Pulmonary artery endothelial cell (primary cell): ENCODE results near the gene PPP1R12A. TPM values are rescaled to one million over a fixed set of nuclear protein-coding genes. Genes with fewer than 3 reads are reported as not detected.
"Not testable (repeated sequence)": the region's sequence is repeated elsewhere in the genome, so short reads cannot be mapped to it uniquely, and the experiment has no call there.

Source experiments
- DNase-seq: peaks from one replicate; pipeline ENCODE4 v3.0.0-alpha.2; 2011; ENCODE audit warnings: low read depth, low spot score
- total RNA-seq: library from RNA; depleted of rRNA; stranded (reverse); fragments of >200 nt; gene quantifications from 2 replicates; pipeline ENCODE4 v1.2.3, GENCODE V29; 2014

The PPP1R12A gene
- total RNA-seq, 1 donor from 2014 or later = 78.7 TPM

DNA sequence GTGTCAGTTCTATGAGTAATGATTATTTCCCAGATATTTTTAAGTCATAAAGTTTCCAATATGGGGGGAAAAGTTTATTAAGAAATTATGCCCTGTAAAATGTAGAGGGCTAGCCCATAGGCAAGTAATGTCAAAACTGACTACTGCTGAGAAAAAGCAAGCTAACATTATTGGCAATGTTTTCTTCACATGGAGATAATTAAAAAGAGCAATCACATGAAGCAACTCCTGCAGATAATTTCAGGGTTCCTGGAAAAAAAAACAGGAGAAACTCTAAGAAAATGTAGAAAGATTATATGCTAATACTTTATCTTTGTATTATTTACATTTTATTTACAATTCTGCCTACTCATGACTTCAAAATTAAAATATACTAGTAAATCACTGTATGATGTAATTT lies 39.8 kb downstream of the PPP1R12A start:
- no peak for DNase-seq

DNA sequence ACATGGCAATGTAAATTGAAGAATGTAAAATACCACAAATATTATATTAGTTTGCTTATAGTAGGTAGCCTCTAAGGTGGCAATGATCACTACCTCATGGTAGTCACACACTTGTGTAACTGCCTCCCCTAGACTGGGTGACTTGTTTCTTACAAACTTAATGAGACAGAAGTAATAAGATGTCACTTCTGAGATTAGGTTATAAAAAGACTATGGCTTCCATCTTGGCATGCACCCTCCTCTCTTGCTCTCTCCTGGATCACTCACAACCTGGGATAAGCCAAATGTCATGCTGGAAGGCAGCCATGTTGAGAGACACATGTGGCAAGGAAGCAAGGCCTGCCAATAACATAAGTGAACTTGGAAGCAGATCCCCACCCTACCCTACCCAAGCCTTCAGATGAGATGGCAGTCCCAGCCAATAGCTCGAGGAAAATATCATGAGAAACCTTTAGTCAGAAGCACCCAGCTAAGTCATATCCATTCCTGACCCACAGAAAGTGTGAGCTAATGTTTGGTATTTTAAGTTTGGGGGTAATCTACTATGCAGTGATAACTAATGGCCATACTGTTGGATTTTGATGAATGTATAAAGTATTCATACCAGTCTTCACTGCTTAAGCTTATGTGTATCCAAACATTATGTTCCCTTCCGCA lies 43.3 kb downstream of the PPP1R12A start:
- DNase-seq = no peak

DNA sequence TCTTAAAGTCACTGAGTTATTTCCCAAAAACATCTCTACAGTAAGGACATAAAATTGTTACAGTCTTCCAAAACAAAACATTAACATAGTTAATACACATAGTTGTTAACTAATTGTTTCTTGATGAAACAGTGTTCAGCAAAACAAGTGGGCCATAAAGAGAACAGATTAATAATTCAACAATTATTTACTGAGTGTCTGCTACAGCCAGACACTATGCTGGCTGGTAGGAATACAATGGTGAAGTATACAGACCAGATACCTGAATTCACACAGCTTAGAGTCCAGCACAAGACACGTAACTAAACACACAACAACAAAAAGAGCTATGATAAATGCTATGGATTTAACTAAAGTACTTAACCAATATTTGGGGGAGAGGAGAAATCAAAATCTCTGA lies 47.0 kb downstream of the PPP1R12A start:
- no peak for DNase-seq

DNA sequence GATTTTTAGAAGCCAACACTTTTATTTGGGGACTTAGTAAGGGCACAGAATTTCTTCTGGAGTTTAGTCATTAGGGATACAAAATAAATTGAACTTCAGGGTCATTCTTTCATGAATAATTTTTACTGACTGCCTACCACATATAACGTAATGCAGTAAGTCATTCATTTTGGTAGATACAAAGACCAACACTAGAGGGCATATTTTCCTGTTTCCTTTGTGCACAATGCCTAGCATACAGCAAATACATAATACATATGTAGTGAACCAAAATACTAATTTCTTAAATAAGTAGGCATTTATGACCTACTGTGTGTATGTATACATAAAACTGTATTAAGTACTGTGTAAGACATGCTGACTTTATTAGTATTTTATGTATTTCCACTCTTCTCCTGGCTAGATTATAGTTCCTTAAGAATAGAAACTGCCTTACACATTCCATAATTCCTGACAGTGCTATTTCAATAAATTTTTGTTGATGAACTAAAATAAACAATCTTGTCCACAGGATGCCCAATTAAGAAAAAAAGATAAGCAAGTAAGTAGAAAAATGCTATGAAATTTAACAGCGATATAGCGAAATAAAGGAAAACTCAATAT lies 47.9 kb downstream of the PPP1R12A start:
- no peak for DNase-seq

DNA sequence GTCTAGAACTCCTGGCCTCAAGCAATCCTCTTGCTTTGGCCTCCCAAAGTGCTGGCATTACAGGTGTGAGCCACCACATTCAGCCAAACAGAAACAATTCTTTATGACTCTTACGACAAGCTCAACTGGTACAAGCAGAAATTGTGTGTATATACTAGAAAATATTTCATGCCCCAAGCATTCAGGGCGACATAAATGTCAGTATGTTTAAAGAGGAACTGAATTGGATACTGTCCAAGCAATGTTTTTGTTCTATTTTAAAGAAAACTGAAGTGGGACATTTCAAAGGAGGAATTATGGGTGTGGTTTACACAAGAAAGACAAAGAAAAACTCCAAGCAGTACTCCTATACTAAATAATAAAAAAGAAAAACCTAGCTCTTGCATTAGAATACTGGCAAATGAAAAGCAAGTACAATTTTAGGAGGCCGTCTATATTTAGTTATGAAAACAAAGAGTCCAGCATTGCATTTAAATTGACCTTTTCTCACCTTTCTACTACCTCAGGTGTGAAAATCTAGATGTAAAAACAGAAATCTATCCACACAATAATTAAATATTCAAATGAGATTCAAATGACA lies 48.9 kb downstream of the PPP1R12A start:
- DNase-seq = no peak

DNA sequence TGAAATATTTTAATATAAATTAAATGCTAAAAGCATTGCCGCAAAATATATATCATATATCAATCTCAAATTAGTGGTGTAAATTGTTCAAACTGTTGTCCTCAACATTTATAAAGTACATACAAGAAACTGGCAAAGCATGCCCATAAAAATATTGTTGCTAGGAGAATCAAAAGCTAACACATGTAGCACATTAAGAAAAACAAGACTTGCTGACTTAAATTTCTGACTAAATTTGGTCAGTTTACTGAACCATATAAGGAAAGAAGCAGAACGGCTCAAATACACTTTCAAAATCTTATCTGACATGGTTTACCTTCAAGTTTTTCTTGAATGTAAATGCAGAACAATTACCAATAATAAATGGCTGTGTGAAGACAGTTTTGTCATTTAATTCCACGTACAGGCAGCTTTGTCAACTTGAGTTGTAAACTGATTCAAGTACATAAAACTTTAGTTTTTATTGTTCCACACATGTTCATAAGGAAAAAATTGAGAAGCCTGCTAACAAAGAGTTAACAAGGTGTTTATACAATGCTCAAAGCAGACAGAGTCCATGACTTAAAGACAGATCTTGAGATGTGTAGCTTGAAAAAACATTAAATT lies 50.4 kb downstream of the PPP1R12A start:
- no peak for DNase-seq

DNA sequence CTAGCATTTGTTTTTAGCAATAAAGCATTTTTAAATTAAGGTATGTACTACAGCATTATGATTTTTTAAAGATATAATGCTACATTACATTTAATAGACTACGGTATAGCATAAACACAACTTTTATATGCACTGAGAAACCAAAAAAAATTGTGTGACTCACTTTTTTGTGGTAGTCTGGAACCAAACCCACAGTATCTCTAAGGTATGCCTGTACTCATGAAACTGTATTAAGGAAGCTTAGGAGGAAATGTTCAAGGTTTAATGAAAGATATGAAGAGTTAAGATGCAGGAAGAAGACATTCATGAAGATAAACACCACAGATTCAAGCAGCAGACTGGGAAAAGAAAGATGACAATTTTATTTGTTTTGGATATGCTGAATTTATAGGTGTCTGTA lies 51.7 kb downstream of the PPP1R12A start:
- no peak for DNase-seq

DNA sequence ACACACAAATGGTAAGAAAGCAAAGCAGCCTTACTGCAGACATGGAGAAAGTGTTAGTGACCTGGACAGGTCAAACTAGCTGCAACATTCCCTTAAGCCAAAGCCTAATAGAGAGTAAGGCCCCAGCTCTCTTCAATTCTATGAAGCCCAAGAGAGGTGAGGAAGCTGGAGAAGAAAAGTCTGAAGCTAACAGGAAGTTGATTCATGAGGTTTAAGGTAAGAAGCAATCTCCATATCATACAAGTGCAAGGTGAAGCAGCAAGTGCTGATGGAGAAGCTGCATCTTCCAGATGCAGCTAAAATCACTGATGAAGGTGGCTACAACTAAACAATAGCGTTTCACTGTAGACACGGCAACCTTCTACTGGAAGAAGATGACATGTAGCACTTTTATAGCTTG lies 53.5 kb downstream of the PPP1R12A start:
- DNase-seq = no peak

DNA sequence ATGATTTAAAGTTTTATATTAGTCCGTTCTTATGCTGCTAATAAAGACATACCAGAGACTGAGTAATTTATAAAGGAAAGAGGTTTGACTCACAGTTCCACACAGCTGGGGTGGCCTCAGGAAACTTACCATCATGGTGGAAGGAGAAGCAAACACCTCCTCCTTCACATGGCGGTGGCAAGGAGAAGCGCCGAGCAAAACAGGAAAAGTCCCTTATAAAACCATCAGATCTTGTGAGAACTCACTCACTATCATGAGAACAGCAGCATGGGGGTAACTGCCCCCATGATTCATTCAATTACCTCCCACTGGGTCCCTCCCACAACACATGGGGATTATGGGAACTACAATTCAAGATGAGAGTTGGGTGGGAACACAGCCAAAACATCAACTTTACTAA lies 56.4 kb downstream of the PPP1R12A start:
- DNase-seq = not testable (repeated sequence)

DNA sequence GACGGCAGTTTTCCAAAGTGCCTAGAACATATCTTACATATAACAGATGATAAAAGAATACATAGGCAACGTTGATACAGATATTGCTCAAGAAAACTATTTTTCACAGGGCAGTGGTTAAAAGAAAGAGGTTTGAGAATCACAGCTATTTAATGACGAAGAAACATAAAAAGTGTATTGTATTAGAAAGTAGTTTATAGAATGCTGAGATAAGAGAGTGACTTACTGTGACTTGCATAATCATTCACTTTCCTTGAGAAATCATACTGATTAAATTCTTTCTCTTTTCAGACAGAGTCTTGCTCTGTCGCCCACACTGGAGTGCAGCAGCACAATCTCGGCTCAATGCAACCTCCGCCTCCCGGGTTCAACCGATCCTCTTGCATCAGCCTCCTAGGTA lies 57.7 kb downstream of the PPP1R12A start:
- DNase-seq = no peak

DNA sequence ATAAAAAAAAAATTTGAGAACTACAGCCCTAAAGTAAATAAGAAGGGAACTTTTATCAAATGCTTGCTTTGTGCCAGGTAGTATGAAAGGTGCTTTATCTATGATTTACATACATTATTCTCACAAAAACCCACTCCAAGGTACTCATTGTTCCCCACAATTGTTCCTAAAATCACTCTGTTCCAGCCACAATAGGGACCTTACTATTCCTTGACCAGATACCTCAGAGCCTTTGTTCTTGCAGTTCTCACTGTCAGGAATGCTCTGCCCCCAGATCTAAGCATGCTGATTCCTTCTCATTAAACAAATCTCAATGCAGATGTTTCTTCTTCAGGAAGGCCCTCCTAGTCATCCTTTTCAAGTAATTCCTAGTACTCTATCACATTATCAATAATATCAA lies 60.2 kb downstream of the PPP1R12A start:
- no peak for DNase-seq

DNA sequence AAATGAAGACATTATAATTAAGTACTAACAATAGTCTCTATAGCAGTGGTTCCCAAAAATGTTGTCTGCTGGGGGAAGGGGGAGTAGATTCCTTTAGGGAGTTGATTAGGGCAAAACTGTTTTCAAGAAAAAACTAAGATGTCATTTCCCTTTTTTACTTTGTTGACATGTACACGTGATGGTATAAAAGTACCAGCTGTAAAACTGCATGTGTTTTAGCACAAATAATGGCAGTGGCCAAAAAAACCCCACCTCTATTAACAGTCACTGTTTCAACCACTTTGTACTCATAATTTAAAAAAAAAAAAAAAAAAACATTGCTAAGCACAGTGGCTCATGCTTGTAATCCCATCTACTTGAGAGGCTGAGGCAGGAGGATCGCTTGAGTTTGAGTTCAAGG lies 61.7 kb downstream of the PPP1R12A start:
- no peak for DNase-seq

DNA sequence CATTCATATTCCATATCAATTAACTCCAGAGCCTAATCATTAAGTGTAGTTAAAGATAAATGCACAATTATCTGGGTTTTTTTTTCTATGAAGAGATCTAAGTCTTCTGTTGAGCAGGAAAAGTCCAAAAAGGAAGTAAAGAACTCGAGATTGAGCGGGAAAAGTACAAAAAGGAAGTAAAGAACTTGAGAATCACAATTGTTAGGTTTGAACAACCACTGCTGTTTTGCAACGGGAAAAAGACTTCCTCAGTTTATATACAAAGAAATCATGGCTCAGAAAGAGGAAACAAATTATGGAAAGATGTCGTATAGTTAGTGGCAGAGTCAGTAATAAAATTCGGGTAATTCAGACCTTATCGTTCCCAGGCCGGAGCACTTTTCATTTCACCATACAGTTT lies 63.3 kb downstream of the PPP1R12A start:
- DNase-seq = no peak

DNA sequence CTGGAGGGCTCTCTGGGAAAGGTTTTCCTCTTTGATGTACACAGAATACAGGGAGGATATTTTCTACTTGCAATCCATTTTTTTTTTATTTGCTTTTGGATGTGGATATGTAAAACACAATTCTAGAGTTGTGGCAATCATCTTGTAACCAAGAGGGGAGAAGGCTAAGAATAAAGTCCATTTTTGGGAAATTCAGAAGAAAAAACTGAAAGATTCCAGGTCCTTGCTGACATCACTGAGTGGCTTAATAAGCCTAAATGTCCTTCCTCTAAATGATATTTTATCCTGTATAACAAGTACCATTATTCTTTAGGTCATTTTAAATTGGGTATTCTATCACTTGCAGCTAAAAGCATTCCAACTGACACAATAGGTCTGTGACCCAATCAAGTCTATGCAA lies 64.0 kb downstream of the PPP1R12A start:
- DNase-seq = no peak

DNA sequence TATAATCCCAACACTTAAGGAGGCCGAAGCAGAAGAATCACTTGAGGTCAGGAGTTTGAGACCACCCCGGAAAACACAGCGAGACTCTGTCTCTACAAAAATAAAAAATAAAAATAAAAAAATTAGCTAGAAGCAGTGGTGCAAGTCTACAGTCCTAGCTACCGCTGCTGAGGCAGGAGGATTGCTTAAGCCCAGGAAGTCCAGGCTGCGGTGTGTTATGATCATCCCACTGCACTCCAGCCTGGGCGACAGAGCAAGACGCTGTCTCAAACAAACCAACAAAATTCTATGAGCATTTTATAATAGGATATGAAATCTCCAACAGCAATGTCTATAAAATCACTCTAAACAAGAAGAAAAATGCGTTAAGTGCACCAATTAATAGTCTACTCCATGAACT lies 75.3 kb downstream of the PPP1R12A start:
- no peak for DNase-seq

DNA sequence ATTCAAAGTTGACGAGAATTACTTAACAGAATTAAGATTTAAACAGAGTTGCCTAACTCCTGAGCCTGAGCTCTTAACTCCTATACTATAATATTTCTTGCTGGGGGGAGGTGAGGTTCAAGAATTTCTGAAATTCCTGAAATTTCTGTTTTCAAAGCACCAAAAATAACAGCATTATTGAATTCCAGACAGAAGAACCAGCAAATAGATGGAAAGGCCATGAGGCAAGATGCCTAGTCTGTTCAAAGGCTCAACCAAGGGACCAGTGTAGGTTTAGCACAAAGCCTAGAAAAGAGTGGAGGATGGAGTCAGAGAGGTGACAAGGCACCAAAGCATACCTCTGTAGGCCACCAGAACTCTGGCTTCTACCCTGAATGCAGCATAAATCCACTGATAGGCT lies 76.4 kb downstream of the PPP1R12A start:
- DNase-seq = no peak

DNA sequence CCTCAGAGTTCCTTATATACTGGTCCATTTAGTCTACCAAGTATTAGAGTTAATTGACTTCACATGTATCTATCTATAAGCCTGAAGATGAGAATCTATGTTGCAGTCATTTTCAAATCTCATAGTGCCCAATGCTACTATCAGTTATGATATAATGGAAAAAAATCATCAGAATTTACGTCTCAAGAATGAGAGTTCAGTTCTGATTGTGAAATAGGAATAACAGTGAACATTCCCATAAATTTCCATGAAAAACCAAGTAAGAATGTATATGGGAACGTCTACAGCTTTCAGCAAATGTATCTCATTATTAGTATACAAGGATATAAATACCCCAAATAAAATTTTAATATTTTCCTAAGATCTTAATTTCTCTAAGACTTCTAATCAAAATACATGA lies 77.2 kb downstream of the PPP1R12A start:
- DNase-seq = no peak

DNA sequence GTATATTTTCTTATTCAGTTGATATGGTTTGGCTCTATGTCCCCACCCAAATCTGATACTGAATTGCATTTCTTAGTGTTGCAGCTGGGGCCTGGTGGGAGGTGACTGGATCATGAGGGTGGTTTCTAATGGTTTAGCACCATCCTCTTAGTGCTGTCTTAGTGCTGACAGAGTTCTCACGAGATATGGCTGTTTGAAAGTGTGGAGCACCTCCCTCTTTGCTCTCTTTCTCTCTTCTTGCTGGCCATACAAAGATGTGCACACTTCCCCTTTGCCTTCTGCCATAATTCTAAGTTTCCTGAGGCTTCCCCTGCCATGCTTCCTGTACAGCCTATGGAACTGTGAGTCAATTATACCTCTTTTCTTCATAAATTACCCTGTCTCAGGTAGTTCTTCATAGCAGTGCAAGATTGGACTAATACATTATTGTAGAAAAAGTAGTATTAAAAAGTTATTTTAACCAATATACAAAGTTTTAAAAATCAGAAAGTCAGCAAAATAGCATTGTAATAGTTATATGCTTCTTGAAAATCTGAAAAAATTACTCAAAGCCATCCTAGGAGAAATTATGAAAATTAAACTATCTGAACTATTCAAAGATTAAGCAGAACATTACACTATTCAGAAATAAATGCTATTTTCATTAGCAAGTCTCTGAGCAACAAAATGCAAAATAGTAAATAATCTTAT lies 84.1 kb downstream of the PPP1R12A start:
- DNase-seq = no peak

DNA sequence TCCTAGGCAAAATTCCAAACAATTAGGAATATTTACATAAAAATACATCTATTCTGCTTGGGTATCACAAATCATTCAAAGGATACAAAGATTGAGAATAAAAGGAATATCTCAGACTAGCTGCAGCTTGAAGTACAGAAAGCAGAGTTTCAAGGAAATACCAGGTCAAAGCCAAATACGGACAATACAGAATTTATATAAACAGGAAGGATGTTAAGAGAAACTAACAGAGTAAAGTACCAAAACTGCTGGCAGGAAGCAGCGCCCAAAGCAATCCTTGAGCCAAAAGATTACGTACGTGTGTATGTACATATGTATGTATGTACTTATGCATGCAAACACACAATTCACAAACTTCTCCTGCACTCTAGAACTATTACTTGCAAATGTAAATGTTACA lies 86.6 kb downstream of the PPP1R12A start:
- DNase-seq = peak; percentile 10

DNA sequence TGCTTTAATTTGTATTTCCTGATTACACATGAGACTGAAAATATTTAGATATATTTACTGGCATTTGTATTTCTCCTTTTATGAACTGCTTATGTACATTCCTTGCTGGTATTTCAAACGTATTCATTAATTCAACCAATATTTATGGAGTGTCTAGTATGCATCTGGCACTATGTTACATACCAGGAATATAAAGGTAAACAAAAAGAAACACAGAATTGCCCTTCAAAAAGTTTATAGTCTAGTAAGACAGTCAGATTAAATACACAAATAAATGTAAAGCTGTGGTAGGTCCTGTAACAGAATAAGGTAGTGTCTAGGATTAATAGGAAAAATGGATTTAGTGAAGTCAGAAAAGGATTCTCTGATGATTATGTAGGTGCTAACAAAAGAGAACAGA lies 87.5 kb downstream of the PPP1R12A start:
- no peak for DNase-seq

DNA sequence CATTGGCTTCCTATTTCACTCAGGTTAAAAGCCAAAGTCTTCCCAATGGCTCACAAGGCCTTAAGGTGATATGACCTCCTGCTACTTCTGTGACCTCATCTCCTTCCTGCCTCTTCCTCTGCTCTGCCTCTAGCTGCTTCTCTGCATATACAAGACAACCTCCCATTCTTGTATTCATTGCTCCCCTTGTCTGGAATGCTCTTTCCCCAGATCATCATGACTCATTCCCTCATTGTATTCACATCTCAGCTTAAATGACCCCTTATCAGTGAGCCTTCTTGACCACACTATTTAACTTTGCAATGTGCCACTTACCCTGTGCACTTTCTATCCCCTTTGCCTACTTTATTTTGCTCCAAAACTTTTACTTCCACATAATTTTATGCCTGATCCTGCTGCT lies 90.2 kb downstream of the PPP1R12A start:
- DNase-seq = peak; percentile 89

DNA sequence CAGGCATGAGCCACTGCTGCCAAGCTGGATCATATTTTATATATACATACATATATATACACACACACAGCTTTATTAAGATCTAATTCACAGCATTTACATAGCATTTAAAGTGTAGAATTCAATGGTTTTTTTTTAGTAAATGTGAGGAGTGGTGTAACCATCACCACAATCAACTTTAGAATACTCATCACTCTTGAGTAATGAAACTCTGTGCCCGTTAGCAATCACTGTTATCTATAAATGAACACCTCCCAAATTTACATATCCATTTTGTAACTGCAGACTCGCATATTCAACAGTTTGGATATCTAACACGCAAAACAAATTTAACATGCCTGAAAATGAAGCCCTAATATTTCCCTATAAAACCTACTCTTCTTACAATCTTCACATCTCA lies 90.9 kb downstream of the PPP1R12A start:
- DNase-seq = no peak
